ENCODE data around the gene CUL9. TPM values are rescaled to one million over a fixed set of nuclear protein-coding genes. Genes with fewer than 3 reads are reported as not detected.

CUL9 gene
- total RNA-seq, 1 donor from 2014 or later: 41.8 TPM

DNA sequence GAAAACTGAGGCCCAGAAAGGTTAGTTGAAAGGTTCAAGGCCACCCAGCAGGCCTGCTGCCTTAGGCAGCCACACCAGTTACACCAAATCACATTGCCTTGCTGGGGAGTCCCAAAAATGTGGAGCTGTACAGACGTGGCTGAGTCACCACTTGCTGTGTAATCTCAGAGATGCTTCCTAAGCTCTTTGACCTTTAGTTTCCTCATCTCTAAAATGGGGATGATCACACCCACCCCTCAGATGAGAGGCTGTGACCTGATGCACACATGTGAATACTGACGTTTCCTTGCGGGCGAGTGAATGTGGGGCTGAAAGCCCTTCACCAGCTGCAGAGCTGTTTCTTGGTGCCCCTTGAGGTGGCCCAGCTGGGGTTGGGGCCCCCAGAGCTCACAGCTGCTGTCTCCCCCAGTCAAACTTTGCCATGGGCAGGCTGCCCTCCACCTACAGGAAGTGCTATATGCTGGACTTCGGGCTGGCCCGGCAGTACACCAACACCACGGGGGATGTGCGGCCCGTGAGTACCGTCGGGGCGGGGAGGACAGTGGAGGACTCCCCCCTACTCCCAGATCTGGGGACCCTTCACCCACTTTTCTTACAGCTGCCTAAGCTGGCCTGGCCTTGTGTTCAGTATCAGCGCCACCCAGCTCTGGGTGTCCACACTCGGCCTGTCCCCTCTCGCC, 72.3 kb downstream of the CUL9 start:
- ATAC-seq (no peak), DNase-seq (no peak)
- TF ChIP-seq, protein P1, sequence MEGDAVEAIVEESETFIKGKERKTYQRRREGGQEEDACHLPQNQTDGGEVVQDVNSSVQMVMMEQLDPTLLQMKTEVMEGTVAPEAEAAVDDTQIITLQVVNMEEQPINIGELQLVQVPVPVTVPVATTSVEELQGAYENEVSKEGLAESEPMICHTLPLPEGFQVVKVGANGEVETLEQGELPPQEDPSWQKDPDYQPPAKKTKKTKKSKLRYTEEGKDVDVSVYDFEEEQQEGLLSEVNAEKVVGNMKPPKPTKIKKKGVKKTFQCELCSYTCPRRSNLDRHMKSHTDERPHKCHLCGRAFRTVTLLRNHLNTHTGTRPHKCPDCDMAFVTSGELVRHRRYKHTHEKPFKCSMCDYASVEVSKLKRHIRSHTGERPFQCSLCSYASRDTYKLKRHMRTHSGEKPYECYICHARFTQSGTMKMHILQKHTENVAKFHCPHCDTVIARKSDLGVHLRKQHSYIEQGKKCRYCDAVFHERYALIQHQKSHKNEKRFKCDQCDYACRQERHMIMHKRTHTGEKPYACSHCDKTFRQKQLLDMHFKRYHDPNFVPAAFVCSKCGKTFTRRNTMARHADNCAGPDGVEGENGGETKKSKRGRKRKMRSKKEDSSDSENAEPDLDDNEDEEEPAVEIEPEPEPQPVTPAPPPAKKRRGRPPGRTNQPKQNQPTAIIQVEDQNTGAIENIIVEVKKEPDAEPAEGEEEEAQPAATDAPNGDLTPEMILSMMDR (IDR thresholded peaks at IDR 0.05): no peak
- H3K4me1 ChIP-seq: no peaks in the 10 kb centered on the region
- no peak overlapping the region for H3K4me3 ChIP-seq
- peaks cover 21% of the 10 kb centered on the region for H3K27me3 ChIP-seq (ENCODE audit: low read depth)
- H3K36me3 ChIP-seq: no peaks in the 10 kb centered on the region
- no peak overlapping the region for H3K27ac ChIP-seq
- H3K9me3 ChIP-seq: no peaks in the 10 kb centered on the region
- intact Hi-C loops (cut with DNase I): no loop called here

DNA sequence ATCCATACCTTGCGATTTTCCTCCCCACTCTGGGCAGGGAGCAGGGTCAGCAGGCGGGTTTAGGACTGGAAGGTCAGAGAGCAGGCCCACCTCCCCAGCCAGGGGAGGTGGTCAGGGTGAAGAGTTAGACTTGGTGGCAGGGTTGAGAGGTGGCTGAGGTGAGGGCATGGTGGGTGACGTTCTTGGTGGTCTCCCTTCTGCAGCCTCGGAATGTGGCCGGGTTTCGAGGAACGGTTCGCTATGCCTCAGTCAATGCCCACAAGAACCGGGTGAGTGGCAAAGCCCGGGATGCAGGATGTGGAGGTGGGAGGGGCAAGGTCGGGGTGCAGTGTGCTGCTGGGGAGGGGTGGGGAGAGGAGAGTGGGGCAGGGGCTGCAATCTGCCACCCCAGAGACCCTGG, 72.8 kb downstream of the CUL9 start:
- Histone ChIP-seq H3K27ac (no peak overlapping the region), H3K4me1 (no peaks in the 10 kb centered on the region), H3K9me3 (no peaks in the 10 kb centered on the region), H3K36me3 (no peaks in the 10 kb centered on the region), H3K4me3 (no peak overlapping the region), H3K27me3 (ENCODE audit: low read depth) (peaks cover 21% of the 10 kb centered on the region)
- ATAC-seq: no peak
- intact Hi-C loops (cut with DNase I): no loop called here
- TF ChIP-seq, protein P1 (IDR thresholded peaks at IDR 0.05): no peak
- DNase-seq: no peak

DNA sequence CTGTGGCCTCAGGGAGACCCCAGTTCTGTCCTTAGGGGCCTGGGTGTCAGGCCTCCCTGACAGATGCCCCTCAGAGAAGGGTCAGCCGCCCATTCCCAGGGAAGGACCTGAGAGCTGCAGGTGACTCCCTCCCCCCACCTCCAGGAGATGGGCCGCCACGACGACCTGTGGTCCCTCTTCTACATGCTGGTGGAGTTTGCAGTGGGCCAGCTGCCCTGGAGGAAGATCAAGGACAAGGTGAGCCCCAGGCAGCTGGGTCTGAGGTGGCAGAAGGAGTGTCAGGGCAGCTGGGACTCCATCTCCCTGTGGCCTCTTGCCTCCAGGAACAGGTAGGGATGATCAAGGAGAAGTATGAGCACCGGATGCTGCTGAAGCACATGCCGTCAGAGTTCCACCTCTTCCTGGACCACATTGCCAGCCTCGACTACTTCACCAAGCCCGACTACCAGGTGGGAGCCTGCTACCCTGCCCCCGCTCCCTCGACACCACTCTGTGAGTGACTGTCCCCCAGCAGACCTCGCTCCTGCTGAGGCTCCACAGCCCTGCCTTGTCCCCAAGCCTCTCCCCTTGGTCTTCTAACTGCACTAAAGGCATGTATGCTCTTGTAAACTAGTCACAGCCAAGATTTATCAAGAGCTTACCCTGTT, 73.5 kb downstream of the CUL9 start:
- Histone ChIP-seq H3K36me3 (no peaks in the 10 kb centered on the region), H3K27ac (no peak overlapping the region), H3K4me1 (no peaks in the 10 kb centered on the region), H3K27me3 (ENCODE audit: low read depth) (peaks cover 20% of the 10 kb centered on the region), H3K4me3 (no peak overlapping the region), H3K9me3 (no peaks in the 10 kb centered on the region)
- DNase-seq (no peak), ATAC-seq (no peak)
- TF ChIP-seq, protein P1 (IDR thresholded peaks at IDR 0.05): no peak
- intact Hi-C loops (cut with DNase I): no loop called here

DNA sequence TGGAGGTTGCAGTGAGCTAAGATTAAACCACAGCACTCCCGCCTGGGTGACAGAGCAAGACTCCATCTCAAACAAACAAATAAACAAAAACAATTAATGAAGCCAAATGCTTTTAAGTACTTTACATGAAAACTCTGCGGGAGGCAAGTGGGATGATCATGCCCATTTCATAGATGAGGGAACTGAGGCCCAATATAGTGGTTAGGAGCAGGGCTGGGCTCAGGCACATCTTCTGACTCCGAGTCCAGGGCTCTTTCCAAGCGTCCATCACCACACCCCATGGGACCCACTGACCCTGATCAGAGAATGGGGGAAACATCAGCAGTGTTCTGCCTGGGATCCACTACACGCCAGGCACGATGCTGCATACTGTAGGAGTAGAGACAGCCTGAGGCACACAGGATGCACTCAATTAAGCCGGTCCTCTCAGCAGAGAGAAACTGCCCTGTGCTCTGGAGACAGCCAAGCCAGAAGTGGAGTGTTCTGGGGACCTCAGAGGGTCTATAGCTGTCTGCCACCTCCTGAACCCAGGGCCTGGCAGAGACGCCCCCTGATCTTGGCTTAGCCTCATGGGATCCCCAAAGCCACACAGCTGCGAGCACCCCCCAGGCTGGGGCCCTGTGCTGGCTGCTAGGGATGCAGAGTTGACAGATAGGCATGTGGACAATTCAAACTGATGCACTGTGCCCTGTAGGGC, 74.8 kb downstream of the CUL9 start:
- Histone ChIP-seq H3K27ac (no peak overlapping the region), H3K4me1 (no peaks in the 10 kb centered on the region), H3K4me3 (no peak overlapping the region), H3K9me3 (no peaks in the 10 kb centered on the region), H3K36me3 (no peaks in the 10 kb centered on the region), H3K27me3 (ENCODE audit: low read depth) (peaks cover 8% of the 10 kb centered on the region)
- ATAC-seq: no peak
- no peak for DNase-seq
- intact Hi-C loops (cut with DNase I): no loop called here
- TF ChIP-seq, protein P1 (IDR thresholded peaks at IDR 0.05): no peak

DNA sequence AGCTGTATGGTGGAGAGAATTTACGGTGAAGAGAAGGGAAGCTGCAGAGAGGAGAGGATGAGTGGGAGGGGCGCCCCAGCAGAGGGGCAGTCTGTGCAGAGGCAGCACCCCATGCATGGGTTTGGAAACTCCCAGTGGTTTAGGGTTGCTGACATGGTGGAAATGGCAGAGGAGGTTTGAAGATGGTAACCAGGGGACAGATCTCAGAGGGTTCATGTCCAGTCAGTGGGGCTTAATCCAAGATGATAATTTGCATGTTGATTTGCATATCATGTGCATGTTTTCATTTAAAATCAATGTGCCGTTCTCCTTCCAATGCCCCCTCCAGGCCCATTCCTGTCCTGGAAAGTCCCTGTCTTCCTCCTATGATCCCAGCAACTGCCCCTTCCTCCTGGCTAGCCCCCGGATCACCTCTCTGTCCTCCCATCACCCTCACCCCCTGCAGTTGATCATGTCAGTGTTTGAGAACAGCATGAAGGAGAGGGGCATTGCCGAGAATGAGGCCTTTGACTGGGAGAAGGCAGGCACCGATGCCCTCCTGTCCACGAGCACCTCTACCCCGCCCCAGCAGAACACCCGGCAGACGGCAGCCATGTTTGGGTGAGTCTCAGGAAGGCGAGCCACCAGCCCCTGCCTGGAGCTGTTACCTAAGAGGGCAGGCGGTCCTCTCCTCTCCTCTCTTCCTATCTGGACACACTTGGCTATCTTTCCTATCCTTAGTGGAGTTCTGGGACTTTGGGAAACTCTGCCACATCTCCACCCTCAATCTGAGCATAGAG, 75.6 kb downstream of the CUL9 start:
- Histone ChIP-seq H3K4me1 (no peaks in the 10 kb centered on the region), H3K27ac (no peak overlapping the region), H3K9me3 (no peaks in the 10 kb centered on the region), H3K4me3 (no peak overlapping the region), H3K36me3 (no peaks in the 10 kb centered on the region), H3K27me3 (ENCODE audit: low read depth) (peaks cover 5% of the 10 kb centered on the region)
- DNase-seq (no peak), ATAC-seq (no peak)
- intact Hi-C loops (cut with DNase I): no loop called here
- TF ChIP-seq, protein P1 (IDR thresholded peaks at IDR 0.05): no peak
